Measurements from ENCODE around the gene UBE2B.
"Not testable (repeated sequence)": the region's sequence is repeated elsewhere in the genome, so short reads cannot be mapped to it uniquely, and the experiment has no call there.

UBE2B gene

DNA sequence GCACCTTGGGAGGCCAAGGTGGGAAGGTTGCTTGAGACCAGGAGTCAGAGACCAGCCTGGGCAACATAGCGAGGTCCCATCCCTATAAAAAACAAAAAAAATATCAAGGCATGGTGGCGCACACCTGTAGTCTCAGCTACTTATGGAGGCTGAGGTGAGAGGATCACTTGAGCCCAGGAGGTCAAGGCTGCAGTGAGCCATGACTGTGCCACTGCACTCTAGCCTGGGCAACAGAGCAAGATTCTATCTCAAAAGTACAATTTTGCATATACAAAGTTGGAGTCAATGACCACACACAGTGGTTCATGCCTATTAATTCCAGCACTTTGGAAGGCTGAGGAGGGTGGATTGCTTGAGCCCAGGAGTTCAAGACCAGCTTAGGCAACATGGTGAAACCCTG, 10.8 kb downstream of the UBE2B start:
- Mint-ChIP-seq H3K4me1 (ENCODE audit: low read depth) (peaks cover 34% of the 10 kb centered on the region), H3K36me3 (ENCODE audit: low read depth) (peaks cover 65% of the 10 kb centered on the region)
- H3K27me3 Mint-ChIP-seq, H3K27ac Mint-ChIP-seq, H3K4me3 Mint-ChIP-seq, H3K9me3 Mint-ChIP-seq: not testable (repeated sequence)

DNA sequence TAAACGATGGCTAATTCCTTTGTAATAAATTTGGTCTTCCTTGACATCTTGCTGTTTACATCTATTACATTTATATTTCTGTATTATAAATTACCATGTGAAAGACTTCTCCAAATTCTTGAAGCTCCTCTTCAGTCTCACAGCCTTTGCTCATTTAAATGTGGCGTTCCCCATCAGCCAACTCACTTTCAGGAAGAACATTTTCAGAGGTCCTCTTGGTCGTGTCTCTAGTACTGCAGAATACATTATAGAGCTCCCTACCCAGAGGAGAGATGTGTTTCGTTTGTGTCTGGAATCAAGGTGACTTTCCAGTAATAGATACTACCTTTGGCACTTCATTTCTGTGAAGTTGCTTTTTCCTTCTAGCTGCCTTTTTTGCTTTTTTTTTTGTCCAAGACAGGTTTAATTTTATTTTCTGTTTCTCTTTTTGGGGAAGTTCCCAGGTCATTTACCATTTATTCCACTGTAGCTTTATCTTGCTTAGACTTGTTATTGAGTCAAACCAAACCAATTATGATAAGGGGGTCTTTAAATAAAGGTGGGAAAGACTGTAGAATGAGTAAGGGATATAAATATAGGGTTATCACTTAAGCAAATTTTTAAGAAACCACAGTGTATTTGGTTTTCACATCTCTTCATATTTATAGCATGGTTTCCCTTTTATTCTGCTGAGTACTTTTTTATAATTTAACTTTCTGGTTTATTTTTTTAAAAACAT, 12.8 kb downstream of the UBE2B start:
- peaks cover 27% of the 10 kb centered on the region for H3K4me1 Mint-ChIP-seq (ENCODE audit: low read depth)

GRCh38 chr5:134387443-134387842, 16.1 kb downstream of the UBE2B start:
- no peaks in the 10 kb centered on the region for H3K27me3 Mint-ChIP-seq
- H3K36me3 Mint-ChIP-seq (ENCODE audit: low read depth): peaks cover 69% of the 10 kb centered on the region
- no peaks in the 10 kb centered on the region for H3K9me3 Mint-ChIP-seq
- no peak overlapping the region for H3K4me3 Mint-ChIP-seq
- H3K27ac Mint-ChIP-seq: peak overlapping the region; percentile 49
- H3K4me1 Mint-ChIP-seq (ENCODE audit: low read depth): peaks cover 16% of the 10 kb centered on the region

More for the DNA sequence above, 12.8 kb downstream of the UBE2B start:
- Mint-ChIP-seq H3K36me3 (ENCODE audit: low read depth) (peaks cover 66% of the 10 kb centered on the region), H3K27ac (peak overlapping the region; percentile 90), H3K27me3 (no peaks in the 10 kb centered on the region), H3K4me3 (peak overlapping the region; percentile 53), H3K9me3 (no peaks in the 10 kb centered on the region)

DNA sequence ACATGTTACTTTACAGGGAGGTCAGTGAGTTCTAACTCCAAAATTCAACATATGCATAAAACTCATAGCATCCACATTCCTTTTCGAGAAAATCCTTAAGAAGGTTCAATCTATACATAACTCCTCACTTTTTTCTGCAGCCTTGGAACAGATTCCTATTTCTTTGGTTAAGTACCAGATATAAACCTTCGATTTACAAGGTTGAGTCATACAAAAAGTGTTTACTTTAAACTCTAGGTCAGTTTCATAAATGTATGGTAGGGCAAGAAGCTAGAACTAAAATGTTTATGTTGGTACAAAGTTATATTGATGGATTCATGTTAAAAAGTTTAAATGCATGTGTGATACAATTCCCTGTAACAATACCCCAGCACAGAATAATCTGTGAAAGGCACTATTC, 20.9 kb downstream of the UBE2B start:
- Mint-ChIP-seq H3K4me3 (no peak overlapping the region), H3K4me1 (ENCODE audit: low read depth) (peaks cover 5% of the 10 kb centered on the region), H3K27me3 (no peaks in the 10 kb centered on the region), H3K36me3 (ENCODE audit: low read depth) (peaks cover 56% of the 10 kb centered on the region), H3K9me3 (no peaks in the 10 kb centered on the region), H3K27ac (no peak overlapping the region)

DNA sequence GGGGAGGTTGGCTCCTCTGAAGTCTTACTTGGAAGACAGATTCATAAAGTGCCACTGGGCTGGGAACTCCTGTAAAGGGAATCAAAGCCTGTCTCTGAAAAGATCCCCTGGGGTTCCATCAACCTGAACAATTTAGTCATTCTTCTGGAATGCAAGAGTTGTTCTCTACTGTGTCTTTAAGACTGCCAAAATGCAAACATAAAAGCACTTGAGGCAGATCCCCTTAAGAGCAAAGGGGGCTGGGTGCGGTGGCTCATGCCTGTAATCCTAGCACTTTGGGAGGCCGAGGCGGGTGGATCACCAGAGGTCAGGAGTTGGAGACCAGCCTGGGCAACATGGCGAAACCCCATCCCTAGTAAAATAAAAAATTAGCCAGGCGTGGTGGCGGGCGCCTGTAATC, 23.6 kb downstream of the UBE2B start:
- H3K27ac Mint-ChIP-seq: no peak overlapping the region
- no peak overlapping the region for H3K4me3 Mint-ChIP-seq
- H3K4me1 Mint-ChIP-seq (ENCODE audit: low read depth): peaks cover 5% of the 10 kb centered on the region
- H3K27me3 Mint-ChIP-seq: no peaks in the 10 kb centered on the region
- H3K36me3 Mint-ChIP-seq (ENCODE audit: low read depth): peaks cover 62% of the 10 kb centered on the region
- no peaks in the 10 kb centered on the region for H3K9me3 Mint-ChIP-seq

- no peak overlapping the region for H3K4me3 Mint-ChIP-seq
- H3K4me1 Mint-ChIP-seq (ENCODE audit: low read depth): peaks cover 5% of the 10 kb centered on the region
- no peaks in the 10 kb centered on the region for H3K27me3 Mint-ChIP-seq
- H3K9me3 Mint-ChIP-seq: no peaks in the 10 kb centered on the region
- peaks cover 56% of the 10 kb centered on the region for H3K36me3 Mint-ChIP-seq (ENCODE audit: low read depth)
- no peak overlapping the region for H3K27ac Mint-ChIP-seq
These were observed 24.9 kb downstream of the UBE2B start for GRCh38 chr5:134396274-134396673.

- Mint-ChIP-seq H3K27ac (peak overlapping the region; percentile 45), H3K9me3 (no peaks in the 10 kb centered on the region), H3K4me3 (no peak overlapping the region), H3K4me1 (ENCODE audit: low read depth) (peaks cover 5% of the 10 kb centered on the region), H3K27me3 (no peaks in the 10 kb centered on the region), H3K36me3 (ENCODE audit: low read depth) (peaks cover 53% of the 10 kb centered on the region)
These were observed 25.8 kb downstream of the UBE2B start for GRCh38 chr5:134397196-134397595.

GRCh38 chr5:134398609-134399155, 27.3 kb downstream of the UBE2B start:
- peaks cover 5% of the 10 kb centered on the region for H3K4me1 Mint-ChIP-seq (ENCODE audit: low read depth)
- no peak overlapping the region for H3K4me3 Mint-ChIP-seq
- no peaks in the 10 kb centered on the region for H3K27me3 Mint-ChIP-seq
- H3K9me3 Mint-ChIP-seq: no peaks in the 10 kb centered on the region
- peaks cover 47% of the 10 kb centered on the region for H3K36me3 Mint-ChIP-seq (ENCODE audit: low read depth)
- H3K27ac Mint-ChIP-seq: no peak overlapping the region

GRCh38 chr5:134403951-134404350, 32.6 kb downstream of the UBE2B start:
- Mint-ChIP-seq H3K27ac (no peak overlapping the region), H3K9me3 (no peaks in the 10 kb centered on the region), H3K36me3 (ENCODE audit: low read depth) (peaks cover 38% of the 10 kb centered on the region), H3K27me3 (no peaks in the 10 kb centered on the region), H3K4me3 (no peak overlapping the region), H3K4me1 (ENCODE audit: low read depth) (peaks cover 16% of the 10 kb centered on the region)

DNA sequence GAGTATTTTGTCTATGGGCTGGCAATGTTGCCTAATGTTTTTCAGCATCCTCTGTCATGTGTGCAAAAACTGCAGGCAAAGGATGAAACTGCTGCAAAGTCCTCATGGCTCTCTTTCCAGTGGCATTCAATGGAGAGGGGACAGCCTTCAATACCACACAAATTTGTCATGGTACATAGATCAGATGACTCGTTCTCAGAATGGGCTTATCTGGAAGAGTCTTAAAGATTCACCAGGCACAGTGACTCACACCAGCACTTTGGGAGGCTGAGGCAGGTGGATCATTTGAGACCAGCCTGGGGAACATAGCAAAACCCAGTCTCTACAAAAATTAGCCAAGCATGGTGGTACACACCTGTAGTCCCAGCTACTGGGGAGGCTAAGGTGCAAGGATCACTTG, 35.0 kb downstream of the UBE2B start:
- H3K27ac Mint-ChIP-seq: peak overlapping the region; percentile 45
- no peaks in the 10 kb centered on the region for H3K9me3 Mint-ChIP-seq
- no peak overlapping the region for H3K4me3 Mint-ChIP-seq
- H3K4me1 Mint-ChIP-seq (ENCODE audit: low read depth): peaks cover 40% of the 10 kb centered on the region
- no peaks in the 10 kb centered on the region for H3K27me3 Mint-ChIP-seq
- H3K36me3 Mint-ChIP-seq (ENCODE audit: low read depth): peaks cover 35% of the 10 kb centered on the region

GRCh38 chr5:134409321-134409720, 38.0 kb downstream of the UBE2B start:
- Mint-ChIP-seq H3K9me3 (no peaks in the 10 kb centered on the region), H3K27me3 (no peaks in the 10 kb centered on the region), H3K4me3 (peak overlapping the region; percentile 22), H3K36me3 (ENCODE audit: low read depth) (peaks cover 24% of the 10 kb centered on the region), H3K27ac (no peak overlapping the region), H3K4me1 (ENCODE audit: low read depth) (peaks cover 54% of the 10 kb centered on the region)

DNA sequence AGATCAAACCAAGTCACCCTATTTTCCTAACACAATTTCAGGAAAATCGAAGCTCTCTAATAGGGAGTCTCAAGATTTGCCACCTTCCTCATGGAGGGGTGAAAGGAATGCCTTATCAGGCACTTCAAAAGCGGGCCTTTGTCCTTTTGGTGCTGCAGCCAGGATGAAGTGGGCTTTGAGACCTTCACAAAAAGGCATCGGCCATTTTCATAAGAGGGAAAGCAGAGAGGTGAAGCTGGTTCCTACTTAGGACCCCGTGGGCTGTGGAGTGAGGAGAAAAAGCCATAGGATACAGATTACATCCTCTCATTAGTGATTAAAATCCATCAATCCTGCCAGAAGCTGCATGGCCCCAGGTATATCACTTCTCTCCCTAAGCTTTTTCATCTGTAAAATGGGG, 39.5 kb downstream of the UBE2B start:
- H3K4me1 Mint-ChIP-seq (ENCODE audit: low read depth): peaks cover 54% of the 10 kb centered on the region
- H3K4me3 Mint-ChIP-seq: peak overlapping the region; percentile 96
- peak overlapping the region; percentile 80 for H3K27ac Mint-ChIP-seq
- H3K36me3 Mint-ChIP-seq (ENCODE audit: low read depth): peaks cover 21% of the 10 kb centered on the region
- no peaks in the 10 kb centered on the region for H3K27me3 Mint-ChIP-seq
- no peaks in the 10 kb centered on the region for H3K9me3 Mint-ChIP-seq

DNA sequence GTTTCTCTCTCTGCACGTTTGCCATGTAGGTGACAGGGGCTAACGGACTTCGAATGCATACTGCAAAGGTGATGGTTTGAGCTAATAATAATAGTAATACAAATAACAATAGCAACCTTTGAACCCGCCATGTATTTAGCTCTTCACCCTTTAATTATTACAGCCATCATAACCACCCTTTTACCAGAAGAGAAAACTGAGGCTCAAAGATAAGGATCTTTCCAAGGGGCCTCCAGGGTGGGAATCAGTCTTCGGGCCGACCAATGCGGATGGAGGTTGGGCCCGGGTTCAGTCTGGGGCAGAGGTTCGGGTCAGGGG, 39.8 kb downstream of the UBE2B start:
- Mint-ChIP-seq H3K36me3 (ENCODE audit: low read depth) (peaks cover 18% of the 10 kb centered on the region), H3K9me3 (no peaks in the 10 kb centered on the region), H3K27me3 (no peaks in the 10 kb centered on the region), H3K27ac (peak overlapping the region; percentile 80), H3K4me1 (ENCODE audit: low read depth) (peaks cover 51% of the 10 kb centered on the region), H3K4me3 (peak overlapping the region; percentile 96)

- Mint-ChIP-seq H3K27me3 (no peaks in the 10 kb centered on the region), H3K9me3 (no peaks in the 10 kb centered on the region), H3K4me3 (peak within 1 kb of the TSS; percentile 96), H3K27ac (peak within 1 kb of the TSS; percentile 80), H3K36me3 (ENCODE audit: low read depth) (peaks cover 15% of the 10 kb centered on the region), H3K4me1 (ENCODE audit: low read depth) (peaks cover 46% of the 10 kb centered on the region)
These were observed 40.3 kb downstream of the UBE2B start, which contains the start of gene CDKN2AIPNL for GRCh38 chr5:134411546-134412266. TSS of gene CDKN2AIPNL (minus strand) at chr5:134411881. CDS start at chr5:134411854, 27 bp downstream.

- H3K9me3 Mint-ChIP-seq: no peaks in the 10 kb centered on the region
- H3K4me1 Mint-ChIP-seq (ENCODE audit: low read depth): peaks cover 39% of the 10 kb centered on the region
- no peak overlapping the region for H3K27ac Mint-ChIP-seq
- H3K36me3 Mint-ChIP-seq (ENCODE audit: low read depth): peaks cover 10% of the 10 kb centered on the region
- H3K4me3 Mint-ChIP-seq: no peak overlapping the region
- no peaks in the 10 kb centered on the region for H3K27me3 Mint-ChIP-seq
These were observed 41.7 kb downstream of the UBE2B start for GRCh38 chr5:134413046-134413445.

Measured in stimulated activated naive CD8-positive, alpha-beta T cell treated with anti-CD3 and anti-CD28 coated beads, Interleukin-15, Interleukin-2, amounts not matched to agents 100 ng/mL and 50 ng/mL, for 24 hours (primary cell).